HG02610 (cell line): ENCODE measurements around the gene PEX14.

Experiments used
- ATAC-seq: cut with Tn5 transposase; IDR thresholded peaks from one replicate; pipeline ENCODE4 v1.9.1; 2021; ENCODE audit warnings: mild to moderate bottlenecking, moderate library complexity; ENCODE audit not compliant: unreplicated experiment

Gene PEX14

GRCh38 chr1:10516925-10517676 lies 42.4 kb downstream of the PEX14 start:
- ATAC-seq: no peak

- ATAC-seq: no peak
Measured at GRCh38 chr1:10517677-10517982, 42.9 kb downstream of the PEX14 start.

GRCh38 chr1:10519016-10519417 lies 44.3 kb downstream of the PEX14 start:
- ATAC-seq: no peak

- ATAC-seq: no peak
Measured at GRCh38 chr1:10520497-10520896, 45.7 kb downstream of the PEX14 start.

GRCh38 chr1:10520952-10521351 lies 46.2 kb downstream of the PEX14 start:
- no peak for ATAC-seq

GRCh38 chr1:10521537-10522157 lies 46.9 kb downstream of the PEX14 start:
- no peak for ATAC-seq

GRCh38 chr1:10522322-10522860 lies 47.6 kb downstream of the PEX14 start:
- ATAC-seq: no peak

GRCh38 chr1:10525208-10525607 lies 50.5 kb downstream of the PEX14 start:
- ATAC-seq: no peak

- no peak for ATAC-seq
Measured at GRCh38 chr1:10528066-10529014, 53.6 kb downstream of the PEX14 start.

GRCh38 chr1:10529091-10529490 lies 54.3 kb downstream of the PEX14 start:
- no peak for ATAC-seq

- no peak for ATAC-seq
Measured at GRCh38 chr1:10529765-10530164, 55.0 kb downstream of the PEX14 start.

- ATAC-seq: no peak
Measured at GRCh38 chr1:10530281-10530740, 55.6 kb downstream of the PEX14 start.

GRCh38 chr1:10530756-10531495 lies 56.2 kb downstream of the PEX14 start:
- no peak for ATAC-seq

- no peak for ATAC-seq
Measured at GRCh38 chr1:10532362-10532761, 57.6 kb downstream of the PEX14 start.

GRCh38 chr1:10534519-10534918 lies 59.8 kb downstream of the PEX14 start:
- no peak for ATAC-seq

- ATAC-seq: no peak
Measured at GRCh38 chr1:10536133-10536770, 61.5 kb downstream of the PEX14 start.

- no peak for ATAC-seq
Measured at GRCh38 chr1:10537082-10537766, 62.5 kb downstream of the PEX14 start.

- ATAC-seq: no peak
Measured at GRCh38 chr1:10538646-10539355, 64.1 kb downstream of the PEX14 start.
